HG02588 (cell line): ENCODE results near the gene TKT.
"Not testable (repeated sequence)": the region's sequence is repeated elsewhere in the genome, so short reads cannot be mapped to it uniquely, and the experiment has no call there.

ENCODE experiments used
- ATAC-seq: cut with Tn5 transposase; IDR thresholded peaks from one replicate; pipeline ENCODE4 v1.9.1; 2021; ENCODE audit warnings: mild to moderate bottlenecking, moderate library complexity; ENCODE audit not compliant: unreplicated experiment

Gene TKT

DNA sequence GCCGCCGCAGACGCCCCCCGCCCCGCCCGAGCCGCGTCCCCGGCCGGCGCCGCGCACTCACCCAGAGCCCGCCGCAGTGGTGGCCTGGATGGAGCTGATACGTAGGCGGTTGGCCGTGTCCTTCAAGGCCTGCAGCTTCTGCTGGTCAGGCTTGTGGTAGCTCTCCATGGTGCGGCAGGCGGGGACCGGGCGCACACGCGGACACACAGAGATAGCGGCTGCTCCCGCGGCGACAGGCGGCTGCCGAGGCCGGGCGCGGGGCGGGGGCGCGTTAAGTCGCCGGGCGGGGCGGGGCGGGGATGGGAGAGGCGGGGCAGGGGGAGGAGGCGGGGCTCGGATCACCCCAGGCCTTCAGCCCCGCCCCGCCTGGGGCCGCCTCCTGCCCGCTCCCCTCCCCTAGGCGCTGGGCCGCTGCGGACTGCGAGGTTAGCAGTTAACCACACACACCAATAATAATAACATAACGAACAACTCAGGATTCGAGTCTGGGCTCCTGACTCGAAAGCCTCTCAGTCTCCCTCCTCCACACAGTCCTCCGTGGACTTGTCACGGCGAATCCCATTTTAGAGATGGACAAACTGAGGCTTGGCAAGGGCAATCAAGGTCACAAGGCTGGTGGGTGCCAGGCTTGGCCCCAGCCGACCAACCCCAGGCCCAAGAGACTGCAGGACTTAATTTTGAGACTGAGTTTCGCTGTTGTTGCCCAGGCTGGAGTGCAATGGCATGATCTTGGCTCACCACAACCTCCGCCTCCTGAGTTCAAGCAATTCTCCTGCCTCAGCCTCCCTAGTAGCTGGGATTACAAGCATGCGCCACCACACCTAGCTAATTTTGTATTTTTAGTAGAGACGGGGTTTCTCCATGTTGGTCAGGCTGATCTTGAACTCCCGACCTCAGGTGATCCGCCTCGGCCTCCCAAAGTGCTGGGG is at the start of gene TKT:
Gene TKT, minus strand, starts transcription at position 248 of the 929 bp plus-strand sequence. Its CDS starts 80 bp downstream, at position 168.
- ATAC-seq: peak; percentile 63

GRCh38 chr3:53303957-53304356 is 48.1 kb upstream of the TKT start:
- no peak for ATAC-seq

DNA sequence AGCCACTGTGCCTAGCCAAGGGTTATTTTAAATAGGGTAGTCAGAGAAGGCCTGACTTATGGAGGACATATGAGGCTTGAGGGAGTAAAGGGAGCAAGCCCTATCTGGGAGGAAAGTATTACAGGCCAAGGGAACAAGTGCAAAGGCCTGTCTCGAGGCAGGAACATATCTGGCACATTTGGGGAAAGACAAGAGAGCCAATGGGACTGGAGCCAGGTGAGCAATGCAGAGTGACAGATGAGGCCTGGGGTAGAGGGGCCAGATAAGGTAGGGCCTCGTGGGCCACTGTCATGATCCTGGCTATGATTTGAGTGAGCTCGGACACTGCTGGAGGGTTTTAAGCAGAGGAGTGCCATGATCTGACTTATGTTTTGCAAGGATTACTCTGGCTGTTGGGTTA is 47.7 kb upstream of the TKT start:
- no peak for ATAC-seq

DNA sequence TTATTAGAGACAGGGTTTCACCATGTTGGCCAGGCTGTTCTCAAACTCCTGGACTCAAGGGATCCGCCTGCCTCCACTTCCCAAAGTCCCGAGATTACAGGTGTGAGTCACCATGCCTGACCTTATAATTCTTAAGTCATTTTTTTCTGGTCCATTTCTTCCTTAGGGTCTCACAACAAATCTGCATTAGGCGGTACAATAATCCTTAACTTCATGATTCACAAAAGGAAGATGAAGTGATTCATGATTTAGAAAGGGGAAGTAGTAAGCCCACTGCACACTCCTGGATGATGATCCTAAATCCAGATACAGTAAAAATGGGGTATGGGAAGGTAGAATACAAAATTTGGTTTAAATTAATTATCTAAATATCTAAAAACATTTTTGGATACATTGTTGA is 45.0 kb upstream of the TKT start:
- no peak for ATAC-seq

- ATAC-seq: not testable (repeated sequence)
These were observed 43.8 kb upstream of the TKT start for GRCh38 chr3:53299611-53300023.

GRCh38 chr3:53295410-53295809 is 39.6 kb upstream of the TKT start:
- no peak for ATAC-seq

GRCh38 chr3:53293867-53294266 is 38.0 kb upstream of the TKT start:
- no peak for ATAC-seq

- ATAC-seq: no peak
These were observed 32.4 kb upstream of the TKT start for GRCh38 chr3:53288214-53288613.

- ATAC-seq: no peak
These were observed 31.4 kb upstream of the TKT start for GRCh38 chr3:53287131-53287629.

GRCh38 chr3:53286727-53287126 is 30.9 kb upstream of the TKT start:
- no peak for ATAC-seq

DNA sequence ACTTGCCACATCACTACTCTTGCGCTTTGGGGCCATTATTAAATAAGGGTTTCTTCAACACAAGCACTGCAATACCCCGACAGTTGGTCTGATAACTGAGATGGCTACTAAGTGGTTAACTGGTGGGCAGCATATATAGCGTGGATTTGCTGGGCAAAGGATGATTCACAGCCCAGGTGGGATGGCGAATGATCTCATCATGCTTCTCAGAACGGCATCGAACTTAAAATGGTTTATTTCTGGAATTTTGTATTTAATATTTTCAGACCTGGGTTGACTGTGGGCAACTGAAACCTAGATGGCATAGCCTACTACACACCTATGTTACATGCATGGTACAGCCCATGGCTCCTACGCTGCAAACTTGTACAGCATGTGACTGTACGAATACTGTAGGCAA is 26.8 kb upstream of the TKT start:
- ATAC-seq: no peak

GRCh38 chr3:53278667-53279066 is 22.8 kb upstream of the TKT start:
- ATAC-seq: no peak

GRCh38 chr3:53274938-53275605 is 19.2 kb upstream of the TKT start:
- no peak for ATAC-seq

DNA sequence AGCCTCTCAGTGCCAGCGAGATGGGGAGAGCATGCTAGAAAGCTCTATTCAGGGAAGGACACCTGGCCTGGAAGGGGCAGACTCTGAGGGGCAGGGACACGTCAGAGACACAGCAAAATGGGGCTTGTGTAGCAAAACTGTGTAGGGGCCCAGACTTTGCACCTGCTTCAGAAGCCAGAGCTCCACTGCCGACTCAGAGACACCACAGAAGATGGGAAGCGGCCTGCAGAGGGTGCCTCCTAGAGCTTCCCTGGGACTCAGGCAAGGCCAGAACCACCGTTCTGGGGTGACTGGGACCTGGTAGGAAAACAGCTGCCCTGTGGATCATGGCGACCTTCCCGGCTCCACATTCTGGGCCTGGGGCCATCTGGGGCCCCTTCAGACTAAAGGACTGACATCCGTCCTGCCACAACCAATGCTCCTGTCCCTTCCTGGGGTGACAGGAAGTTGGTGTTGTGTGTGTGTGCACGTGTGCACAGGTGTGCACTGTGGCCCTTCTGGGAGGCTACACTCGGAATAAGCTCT is 17.4 kb upstream of the TKT start:
- no peak for ATAC-seq

- ATAC-seq: peak; percentile 64
These were observed 14.4 kb upstream of the TKT start for GRCh38 chr3:53269888-53270880.

GRCh38 chr3:53269193-53269592 is 13.4 kb upstream of the TKT start:
- ATAC-seq: not testable (repeated sequence)

- no peak for ATAC-seq
These were observed 11.9 kb upstream of the TKT start for GRCh38 chr3:53267766-53268165.

- no peak for ATAC-seq
These were observed 8.9 kb upstream of the TKT start for GRCh38 chr3:53264718-53265117.

GRCh38 chr3:53263907-53264306 is 8.1 kb upstream of the TKT start:
- ATAC-seq: no peak

- ATAC-seq: no peak
These were observed 5.9 kb upstream of the TKT start for GRCh38 chr3:53261712-53262111.
